Hematopoietic multipotent progenitor cell (in vitro differentiated cells): ENCODE measurements around the gene KCNQ5. TPM values are rescaled to one million over a fixed set of nuclear protein-coding genes. Genes with fewer than 3 reads are reported as not detected.

Source experiments
- DNase-seq, 3 donors: peaks; one replicate each; pipeline ENCODE4 v3.0.0-alpha.2; 2011 to 2015; ENCODE audit warnings: low read depth in 2 of 3, low spot score in 2 of 3
- total RNA-seq: library from RNA; depleted of rRNA; stranded (reverse); fragments of >200 nt; gene quantifications from one replicate; pipeline ENCODE4 v1.2.3, GENCODE V29; 2012

KCNQ5 gene
- total RNA-seq, 1 donor = 6.7 TPM

DNA sequence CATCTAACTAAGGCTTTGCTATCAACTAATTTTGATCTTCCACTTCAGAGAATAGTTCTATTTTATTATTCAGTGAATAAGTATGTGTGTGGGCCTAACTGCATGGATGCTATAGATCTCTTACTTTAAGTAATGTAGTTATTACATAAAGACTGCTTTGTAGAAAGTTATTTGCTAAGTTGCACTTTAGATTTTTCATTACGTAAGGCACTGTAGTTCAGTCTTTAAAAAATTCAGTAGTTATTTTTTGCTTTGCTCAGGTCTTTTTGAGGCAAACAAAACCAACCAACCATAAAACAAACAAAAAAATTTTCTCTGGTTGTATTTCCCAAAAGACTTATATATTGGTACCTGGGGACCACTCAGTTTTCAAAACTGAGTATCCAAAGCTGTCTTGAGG lies 53.0 kb downstream of the KCNQ5 start:
- DNase-seq = no peak

- DNase-seq = no peak
Measured at GRCh38 chr6:72675396-72675795, 53.5 kb downstream of the KCNQ5 start.

DNA sequence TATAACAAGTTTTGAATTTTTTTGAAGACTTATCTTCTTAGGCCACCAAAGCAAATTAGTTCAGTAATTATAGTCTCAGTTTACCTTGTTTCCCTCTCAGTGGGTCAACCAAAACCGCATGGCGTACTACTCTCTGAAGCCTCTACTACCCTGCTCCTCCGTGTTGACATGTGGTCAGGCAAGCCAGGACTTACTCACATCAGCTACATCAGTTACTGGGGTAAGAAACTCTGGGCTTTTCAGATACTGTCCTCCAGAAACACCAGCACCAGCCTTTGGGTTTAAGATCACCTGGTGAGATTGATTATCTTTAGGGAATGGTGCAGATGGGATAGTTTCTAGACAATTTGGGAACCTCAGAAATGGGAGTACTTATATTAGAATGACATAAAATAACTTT lies 55.1 kb downstream of the KCNQ5 start:
- no peak for DNase-seq

- no peak for DNase-seq
Measured at GRCh38 chr6:72677740-72678139, 55.9 kb downstream of the KCNQ5 start.

DNA sequence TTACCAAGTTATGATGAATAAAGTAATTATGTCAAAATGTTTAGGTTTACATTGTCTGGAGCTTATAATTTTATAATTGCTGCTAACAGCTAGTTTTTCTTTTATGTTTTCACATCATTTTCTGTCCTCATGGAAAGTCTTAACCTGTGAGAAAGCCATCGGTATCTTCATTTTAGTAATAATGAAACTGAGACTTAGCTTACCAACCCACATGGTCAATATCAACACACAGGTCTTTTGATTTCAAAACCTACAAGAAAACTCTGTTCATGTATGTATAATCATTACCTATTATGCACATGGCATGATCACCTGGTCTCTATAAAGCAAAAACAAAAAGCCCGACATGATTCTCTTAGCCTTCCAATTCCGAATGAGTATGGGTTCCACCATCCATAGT lies 61.9 kb downstream of the KCNQ5 start:
- DNase-seq = no peak

DNA sequence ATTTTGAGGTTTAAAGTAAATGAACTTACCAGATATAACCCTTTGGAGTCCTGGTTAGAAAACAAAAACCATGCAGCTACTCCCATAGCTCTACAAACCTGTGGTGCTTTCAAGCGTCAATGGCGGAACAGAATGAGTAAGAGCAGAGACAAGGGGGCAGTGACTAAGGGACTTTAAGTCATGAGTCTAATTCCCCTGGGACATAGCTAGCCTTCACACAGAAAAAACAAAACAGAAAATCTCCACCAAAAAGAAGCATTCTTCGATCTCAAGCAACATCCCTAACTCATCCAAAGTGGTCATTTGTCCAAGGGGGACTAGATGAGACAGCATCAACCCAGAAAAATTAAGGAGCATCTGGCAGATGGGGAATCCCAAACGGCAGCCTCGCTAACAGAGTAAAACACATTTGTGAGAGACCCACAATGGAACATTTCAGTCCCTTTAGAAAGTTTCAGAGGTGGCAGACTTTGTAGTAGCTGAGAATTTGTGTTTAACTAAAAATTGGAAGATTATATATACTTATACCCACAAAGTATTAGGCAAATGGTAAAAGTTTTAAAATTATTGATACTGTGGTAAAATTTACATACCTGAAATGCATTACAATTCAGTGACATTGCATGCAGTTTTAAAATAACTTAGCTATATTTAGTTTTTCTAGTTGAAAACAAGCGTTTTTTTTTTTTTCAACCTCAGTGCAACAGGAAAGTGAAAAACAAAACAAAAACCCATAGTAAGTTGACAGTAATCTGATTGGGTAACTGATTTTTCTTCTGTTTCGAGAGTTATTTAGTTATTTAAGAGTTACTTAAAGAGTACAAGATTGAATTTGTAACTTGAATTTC lies 67.5 kb downstream of the KCNQ5 start:
- no peak for DNase-seq

- DNase-seq = no peak
Measured at GRCh38 chr6:72691249-72691648, 69.4 kb downstream of the KCNQ5 start.

DNA sequence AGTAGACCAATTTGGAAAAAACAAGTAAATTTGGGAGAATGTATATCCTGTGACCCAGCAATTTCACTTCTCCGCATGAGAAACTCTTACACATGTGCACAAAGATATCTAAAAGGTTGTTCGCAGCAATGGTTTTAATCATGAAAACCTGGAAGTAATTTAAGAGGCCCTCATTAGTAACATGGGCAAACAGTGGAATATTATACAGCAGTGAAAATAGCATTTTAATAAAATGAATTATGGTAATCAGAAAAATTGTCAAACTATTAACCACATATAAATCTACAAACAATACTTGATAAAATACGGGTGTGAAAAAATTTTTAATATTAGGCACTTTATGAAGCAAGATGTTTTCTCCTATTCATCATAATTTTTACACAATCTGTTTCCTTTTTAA lies 74.2 kb downstream of the KCNQ5 start:
- no peak for DNase-seq

- DNase-seq = no peak
Measured at GRCh38 chr6:72699159-72699558, 77.3 kb downstream of the KCNQ5 start.

GRCh38 chr6:72702421-72702820 lies 80.6 kb downstream of the KCNQ5 start:
- DNase-seq = no peak

GRCh38 chr6:72703093-72703492 lies 81.2 kb downstream of the KCNQ5 start:
- peak in 1 of 3 donors; percentile 37 for DNase-seq

- no peak for DNase-seq
Measured at GRCh38 chr6:72704979-72705378, 83.1 kb downstream of the KCNQ5 start.

- no peak for DNase-seq
Measured at GRCh38 chr6:72709431-72709830, 87.6 kb downstream of the KCNQ5 start.

DNA sequence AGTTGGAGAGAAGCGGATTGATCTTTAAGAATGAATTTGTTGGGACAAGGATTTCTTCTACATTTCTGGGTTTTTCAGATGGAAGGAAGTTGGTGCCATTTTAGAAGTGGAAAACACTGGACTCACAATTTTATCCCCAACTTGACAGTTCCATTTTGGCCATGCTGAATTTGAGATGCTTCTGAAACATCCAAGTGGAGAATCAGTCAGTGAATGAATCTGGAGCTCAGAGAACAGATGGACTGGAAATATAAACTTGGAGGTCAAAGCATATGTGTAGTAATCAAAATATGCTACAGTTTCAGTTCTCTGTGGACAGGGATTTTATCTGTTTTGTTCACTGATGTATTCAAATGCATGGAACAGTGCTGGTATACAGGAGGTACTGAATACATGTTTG lies 89.9 kb downstream of the KCNQ5 start:
- no peak for DNase-seq

GRCh38 chr6:72712910-72713309 lies 91.0 kb downstream of the KCNQ5 start:
- DNase-seq = no peak

DNA sequence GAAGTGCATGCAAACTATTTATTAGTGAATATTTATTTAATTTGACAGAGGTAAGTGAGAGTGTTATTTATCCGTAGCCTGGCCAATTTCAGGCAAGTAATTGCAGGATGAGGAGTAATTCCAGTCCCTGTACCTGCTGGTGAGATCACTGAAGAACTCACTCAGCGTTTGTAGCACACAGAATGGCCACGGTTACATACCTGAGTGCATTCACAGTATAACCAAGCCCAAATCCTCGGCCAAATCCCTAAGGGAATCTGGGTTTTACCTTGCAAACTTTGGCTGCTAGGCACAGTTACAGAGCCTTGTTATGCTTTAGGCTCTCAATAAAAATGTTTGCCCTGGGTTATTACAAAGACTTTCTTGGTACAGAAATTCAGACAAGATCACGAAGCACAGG lies 93.3 kb downstream of the KCNQ5 start:
- DNase-seq = no peak

DNA sequence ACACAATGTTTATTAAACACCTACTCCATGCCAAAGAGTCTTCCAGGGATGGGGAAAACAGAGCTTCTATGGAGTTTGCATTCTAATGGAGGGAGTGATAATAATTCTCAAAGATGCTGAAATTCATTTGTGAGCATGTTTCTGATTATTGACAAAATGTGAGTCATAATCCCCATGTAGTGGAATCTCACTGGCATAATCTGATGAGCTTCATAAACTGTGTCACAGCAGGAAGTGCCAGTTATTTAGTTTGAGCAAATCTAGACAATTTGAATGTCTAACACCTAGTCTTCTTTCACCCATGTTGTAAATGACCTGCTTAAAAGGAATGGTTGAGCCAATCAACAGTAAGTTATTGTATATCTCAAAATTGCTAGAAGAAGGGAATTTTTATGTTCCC lies 95.1 kb downstream of the KCNQ5 start:
- no peak for DNase-seq

DNA sequence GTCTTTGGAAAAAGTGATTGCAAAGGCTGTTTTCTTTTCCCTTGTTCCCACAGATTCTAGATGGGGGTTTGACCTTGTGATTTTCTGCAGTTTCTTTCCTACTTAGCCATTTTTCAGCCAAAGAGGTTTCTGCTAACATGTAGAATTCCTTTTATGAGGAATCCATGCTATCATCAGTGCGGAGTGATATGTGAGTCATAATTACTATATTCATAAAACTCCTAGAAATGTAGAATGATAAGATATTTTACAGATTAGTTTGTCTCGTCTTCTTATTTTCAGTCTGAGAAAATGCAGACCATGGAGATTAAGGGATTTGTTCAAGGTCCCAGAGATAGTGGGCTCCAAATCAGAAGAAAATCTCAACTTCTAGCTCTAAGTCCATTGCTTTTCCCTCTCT lies 98.6 kb downstream of the KCNQ5 start:
- DNase-seq = no peak

GRCh38 chr6:72721346-72721745 lies 99.5 kb downstream of the KCNQ5 start:
- no peak for DNase-seq

- DNase-seq = no peak
Measured at GRCh38 chr6:72724545-72724944, 102.7 kb downstream of the KCNQ5 start.

- no peak for DNase-seq
Measured at GRCh38 chr6:72728706-72729343, 107.0 kb downstream of the KCNQ5 start.

DNA sequence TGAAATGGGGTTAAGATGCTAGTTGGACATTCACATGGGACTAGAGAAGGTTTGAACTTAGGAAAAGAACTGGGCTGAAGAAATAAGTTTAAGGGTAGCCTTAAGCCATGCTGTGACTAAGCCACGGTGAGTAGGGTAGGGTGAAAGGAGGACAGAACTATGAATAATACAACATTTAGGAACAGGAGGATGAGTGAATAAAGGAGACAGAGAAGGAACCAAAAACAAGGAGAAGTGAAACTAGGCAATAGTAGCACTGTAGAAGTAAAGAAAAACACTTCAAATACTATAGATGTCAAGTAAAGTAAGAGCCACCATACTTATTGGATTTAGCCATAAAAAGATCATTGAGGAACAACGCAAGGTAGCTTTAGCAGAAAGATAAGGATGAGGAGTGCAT lies 111.2 kb downstream of the KCNQ5 start:
- DNase-seq = no peak
